Nephron (organoid): ENCODE results near the gene RALGAPA2.

Experiments used
- H3K27ac Mint-ChIP-seq, 3 experiments: 2 replicates each; pipeline ENCODE4 v1.8.0; 2020; ENCODE audit warnings: mixed read lengths in 3 of 3, mild to moderate bottlenecking in 2 of 3, moderate library complexity in 1 of 3
- H3K27me3 Mint-ChIP-seq: 2 replicates; pipeline ENCODE4 v1.8.0; 2021; ENCODE audit warnings: low read depth, mild to moderate bottlenecking, moderate library complexity, mixed read lengths
- H3K36me3 Mint-ChIP-seq: 2 replicates; pipeline ENCODE4 v1.8.0; 2020; ENCODE audit warnings: low read depth, mixed read lengths
- H3K4me1 Mint-ChIP-seq: 2 replicates; pipeline ENCODE4 v1.8.0; 2020; ENCODE audit warnings: mixed read lengths
- H3K4me3 Mint-ChIP-seq, 3 experiments: 2 replicates each; pipeline ENCODE4 v1.8.0; 2020; ENCODE audit warnings: mild to moderate bottlenecking in 3 of 3, mixed read lengths in 3 of 3, moderate library complexity in 2 of 3
- H3K9me3 Mint-ChIP-seq: 2 replicates; pipeline ENCODE4 v1.8.0; 2020; ENCODE audit warnings: mixed read lengths
- CTCF ChIP-seq, 3 experiments: fragments of 200-600 bp; sonication (generic); IDR thresholded peaks; one replicate each; pipeline ENCODE4 v1.5.0; 2021; ENCODE audit warnings: antibody characterized with exemption in 3 of 3; ENCODE audit not compliant: unreplicated experiment in 3 of 3

RALGAPA2 gene

GRCh38 chr20:20425823-20426654 is 286.4 kb downstream of the RALGAPA2 start:
- no peaks in the 10 kb centered on the region for H3K9me3 Mint-ChIP-seq
- peaks cover 17% of the 10 kb centered on the region for H3K4me1 Mint-ChIP-seq
- peaks cover 1% of the 10 kb centered on the region for H3K36me3 Mint-ChIP-seq
- H3K4me3 Mint-ChIP-seq: no peak overlapping the region
- H3K27me3 Mint-ChIP-seq: no peaks in the 10 kb centered on the region
- H3K27ac Mint-ChIP-seq: no peak overlapping the region
- no peak for TF ChIP-seq CTCF (IDR thresholded peaks at IDR 0.05; ENCODE audit: unreplicated experiment in 3 of 3)

GRCh38 chr20:20423117-20423516 is 289.3 kb downstream of the RALGAPA2 start:
- H3K27ac Mint-ChIP-seq: no peak overlapping the region
- peaks cover 7% of the 10 kb centered on the region for H3K36me3 Mint-ChIP-seq
- H3K4me1 Mint-ChIP-seq: peaks cover 8% of the 10 kb centered on the region
- no peak overlapping the region for H3K4me3 Mint-ChIP-seq
- no peak for TF ChIP-seq CTCF (IDR thresholded peaks at IDR 0.05; ENCODE audit: unreplicated experiment in 3 of 3)
- no peaks in the 10 kb centered on the region for H3K9me3 Mint-ChIP-seq
- no peaks in the 10 kb centered on the region for H3K27me3 Mint-ChIP-seq

GRCh38 chr20:20417876-20418676 is 294.4 kb downstream of the RALGAPA2 start:
- H3K9me3 Mint-ChIP-seq: no peaks in the 10 kb centered on the region

GRCh38 chr20:20415321-20415720 is 297.1 kb downstream of the RALGAPA2 start:
- TF ChIP-seq CTCF (IDR thresholded peaks at IDR 0.05; ENCODE audit: unreplicated experiment in 3 of 3): no peak
- Mint-ChIP-seq H3K9me3 (no peaks in the 10 kb centered on the region), H3K4me3 (no peak overlapping the region), H3K4me1 (peaks cover 37% of the 10 kb centered on the region), H3K27ac (no peak overlapping the region), H3K36me3 (peaks cover 9% of the 10 kb centered on the region), H3K27me3 (peaks cover 59% of the 10 kb centered on the region)

More at GRCh38 chr20:20417876-20418676, 294.4 kb downstream of the RALGAPA2 start:
- Mint-ChIP-seq H3K27ac (no peak overlapping the region), H3K4me3 (no peak overlapping the region), H3K36me3 (peaks cover 14% of the 10 kb centered on the region), H3K27me3 (peaks cover 32% of the 10 kb centered on the region), H3K4me1 (peaks cover 10% of the 10 kb centered on the region)
- no peak for TF ChIP-seq CTCF (IDR thresholded peaks at IDR 0.05; ENCODE audit: unreplicated experiment in 3 of 3)

GRCh38 chr20:20414640-20415220 is 297.7 kb downstream of the RALGAPA2 start:
- Mint-ChIP-seq H3K27me3 (peaks cover 62% of the 10 kb centered on the region), H3K4me1 (peaks cover 43% of the 10 kb centered on the region), H3K4me3 (no peak overlapping the region), H3K9me3 (no peaks in the 10 kb centered on the region), H3K27ac (no peak overlapping the region), H3K36me3 (peaks cover 9% of the 10 kb centered on the region)
- no peak for TF ChIP-seq CTCF (IDR thresholded peaks at IDR 0.05; ENCODE audit: unreplicated experiment in 3 of 3)
